T-helper 1 cell (primary cell): ENCODE measurements around the gene MTERF2.
"Not testable (repeated sequence)": the region's sequence is repeated elsewhere in the genome, so short reads cannot be mapped to it uniquely, and the experiment has no call there.

Experiments used
- DNase-seq, 5 donors: peaks; one replicate each; pipeline ENCODE4 v3.0.0-alpha.2; 2012 to 2020
- total RNA-seq, 4 donors: gene quantifications; one replicate each; lab custom pipeline; 2026; lab: John Stamatoyannopoulos, UW

Gene MTERF2
- 12.2 to 15.5 (median 13.2) reads per million in 4 donors for total RNA-seq

DNA sequence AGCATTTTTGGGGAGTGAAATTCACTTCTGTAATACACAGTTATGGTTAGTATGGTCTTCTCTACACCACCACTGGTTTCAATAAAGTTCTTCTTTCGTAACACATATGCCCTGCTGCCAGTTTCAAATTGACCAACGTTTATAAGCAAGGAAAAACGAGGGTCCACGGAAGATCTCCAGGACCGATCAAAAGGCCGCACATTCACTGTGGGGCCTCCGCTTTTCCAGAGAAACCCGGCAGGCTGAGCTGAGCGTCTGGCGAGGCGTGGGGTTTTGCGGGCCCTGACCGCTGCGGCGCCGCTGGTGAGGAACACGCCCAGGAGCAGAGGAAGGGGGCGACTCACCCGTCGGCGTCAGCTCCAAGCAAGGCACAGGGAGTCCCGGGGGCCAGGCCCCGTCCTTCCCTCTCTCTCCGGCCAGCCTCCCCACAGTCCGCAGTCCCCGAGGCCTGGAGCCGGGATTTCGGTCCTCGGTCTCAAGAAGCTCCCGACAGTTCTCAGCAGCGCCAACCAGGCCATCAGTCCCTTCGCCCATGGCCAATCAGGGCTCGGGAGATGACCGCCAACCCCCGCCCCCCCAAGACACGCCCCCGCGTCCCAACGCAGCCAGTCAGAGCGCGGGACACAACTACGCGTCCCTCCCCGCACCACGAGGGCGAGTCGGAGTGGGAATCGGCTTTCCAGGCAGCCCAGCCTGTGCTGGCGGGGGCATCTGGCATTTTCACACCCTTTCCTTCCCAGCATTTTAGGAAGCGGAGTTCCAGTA is at the start of gene MTERF2:
TSS of gene MTERF2 (minus strand) at position 522 of the 765 bp plus-strand sequence. CDS start 8,432 bp downstream, outside the sequence.
- DNase-seq, result peak; percentile 66 to 87 (median 75)

GRCh38 chr12:107035733-107036132 is 48.8 kb upstream of the MTERF2 start:
- DNase-seq, result no peak

DNA sequence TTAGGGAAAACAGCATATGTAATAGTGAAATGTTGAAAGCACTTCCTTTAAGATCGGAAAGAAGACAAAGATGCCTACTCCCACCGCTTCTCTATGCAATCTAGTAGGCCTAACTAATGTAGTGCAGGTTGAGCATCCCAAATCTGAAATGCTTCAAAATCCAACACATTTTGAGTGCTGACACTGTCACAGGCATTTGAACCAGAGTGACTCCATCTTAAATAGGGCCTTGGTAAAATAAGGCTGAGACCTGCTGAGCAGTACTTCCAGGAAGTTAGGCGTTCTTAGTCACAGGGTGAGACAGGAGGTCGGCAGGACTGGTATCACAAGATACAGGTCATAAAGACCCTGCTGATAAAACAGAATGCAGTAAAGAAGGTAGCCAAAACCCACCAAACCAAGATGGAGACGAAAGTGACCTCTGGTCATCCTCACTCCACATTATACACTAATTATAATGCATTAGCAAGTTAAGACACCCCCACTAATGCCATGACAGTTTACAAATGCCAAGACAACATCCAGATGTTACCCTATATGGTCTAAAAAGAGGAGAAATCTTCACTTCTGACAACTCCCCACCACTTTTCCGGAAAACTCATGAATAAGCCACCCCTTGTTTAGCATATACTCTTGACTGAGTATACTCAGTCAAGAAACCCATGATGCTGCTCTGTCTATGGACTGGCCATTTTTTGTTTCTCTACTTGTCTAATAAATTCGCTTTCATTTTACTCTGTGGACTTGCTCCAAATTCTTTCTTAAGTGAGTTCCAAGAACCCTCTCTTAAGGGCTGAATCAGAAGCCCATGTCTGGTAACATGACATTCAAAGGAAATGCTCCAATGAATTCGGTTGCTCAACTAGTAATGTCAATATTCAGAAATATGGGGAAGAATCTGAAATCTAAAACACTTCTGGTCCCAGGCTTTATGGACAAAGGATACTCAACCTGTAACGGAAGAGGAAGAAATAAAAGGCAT is 47.1 kb upstream of the MTERF2 start:
- DNase-seq, result no peak

- no peak for DNase-seq
These were observed 45.3 kb upstream of the MTERF2 start for GRCh38 chr12:107032266-107032665.

DNA sequence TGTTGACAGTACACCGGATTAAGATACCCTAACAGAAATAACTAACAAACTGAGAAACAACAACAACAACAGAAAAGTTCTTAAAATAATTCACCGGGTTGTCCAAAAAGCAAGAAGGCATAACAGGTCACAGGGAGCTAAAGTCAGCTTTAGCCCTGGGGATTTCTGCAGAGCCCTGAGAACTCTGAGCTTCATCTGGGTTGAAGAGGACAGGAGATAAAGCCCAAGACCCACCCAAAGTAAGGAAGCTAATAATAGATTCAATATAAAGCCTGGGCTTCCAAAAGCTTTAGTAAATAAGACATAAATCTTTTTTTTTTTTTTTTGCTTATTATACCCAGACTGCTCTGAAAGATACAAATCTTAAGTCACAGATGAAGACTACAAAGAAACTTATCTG is 44.1 kb upstream of the MTERF2 start:
- no peak for DNase-seq

- no peak for DNase-seq
These were observed 42.1 kb upstream of the MTERF2 start for GRCh38 chr12:107029081-107029480.

DNA sequence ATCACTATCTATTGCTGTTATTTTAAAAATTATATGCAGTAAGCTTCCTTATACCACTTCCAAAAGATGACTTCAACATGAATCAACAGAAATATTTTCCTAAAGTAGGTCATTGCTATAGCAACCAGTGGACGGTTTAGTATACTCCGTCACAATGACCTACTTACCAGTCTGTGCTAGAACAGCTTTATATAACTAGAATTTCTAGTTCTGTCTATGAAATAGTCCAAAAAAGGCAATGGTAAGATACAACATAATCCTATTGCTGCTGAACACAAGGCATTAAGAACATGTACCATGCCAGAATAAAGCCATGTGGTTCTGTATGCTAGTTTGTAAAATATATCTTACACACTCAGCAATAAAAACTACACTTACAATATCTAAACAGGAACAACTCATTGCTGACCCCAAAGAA is 40.7 kb upstream of the MTERF2 start:
- peak in 3 of 5 donors; percentile 6 to 54 (median 28) for DNase-seq

DNA sequence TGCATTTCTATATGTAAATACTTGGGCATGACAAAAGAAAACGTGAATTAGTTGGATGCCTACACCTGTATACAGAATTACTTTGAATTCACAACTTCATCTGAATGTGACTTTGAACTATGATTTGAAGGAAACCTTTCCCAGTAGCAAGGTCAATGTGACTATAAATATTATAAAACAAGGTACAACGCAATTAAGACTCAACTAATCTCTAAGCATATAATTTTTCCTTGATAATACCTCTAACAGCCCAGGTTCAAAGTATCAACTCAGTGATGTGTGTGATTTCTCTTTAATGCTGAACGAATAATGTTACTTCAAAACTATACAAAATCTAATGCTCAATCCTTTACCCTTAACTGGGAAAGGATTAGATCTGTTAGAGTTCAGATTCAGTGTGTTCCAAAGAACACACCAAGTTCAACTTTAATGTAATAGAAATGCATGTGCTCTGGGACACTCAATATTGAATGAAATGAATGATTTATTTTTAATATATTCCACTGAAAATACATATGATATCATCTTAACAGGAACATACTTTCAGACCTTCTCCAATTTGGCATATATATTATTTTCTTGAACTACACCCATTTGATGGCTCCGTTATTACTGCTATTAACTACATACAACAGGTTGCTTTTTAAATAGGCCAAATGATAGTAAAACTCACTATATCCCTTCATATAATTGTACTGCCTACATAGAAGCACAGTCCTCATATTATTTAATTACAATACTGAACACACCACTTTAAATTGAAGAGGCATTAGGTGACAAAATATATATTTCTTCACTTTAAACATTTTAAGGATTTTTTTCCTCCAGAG is 40.1 kb upstream of the MTERF2 start:
- no peak for DNase-seq

DNA sequence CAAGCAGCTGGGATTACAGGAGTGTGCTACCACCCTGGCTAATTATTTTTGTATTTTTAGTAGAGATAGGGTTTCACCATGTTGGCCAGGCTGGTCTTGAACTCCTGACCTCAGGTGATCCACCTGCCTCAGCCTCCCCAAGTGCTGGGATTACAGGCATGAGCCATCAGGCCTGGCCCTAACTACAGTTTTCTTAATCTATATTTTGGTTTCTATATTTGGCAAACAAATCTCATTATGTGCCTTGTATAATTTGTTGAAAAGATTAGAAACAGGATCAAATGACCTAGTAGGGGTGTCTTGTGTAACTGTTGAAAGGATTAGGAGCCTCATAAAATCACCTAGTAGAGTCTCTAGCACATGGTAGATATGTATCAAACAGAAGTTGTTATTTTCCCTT is 39.4 kb upstream of the MTERF2 start:
- not testable (repeated sequence) for DNase-seq

- no peak for DNase-seq
These were observed 38.7 kb upstream of the MTERF2 start for GRCh38 chr12:107025671-107026070.

GRCh38 chr12:107019546-107019945 is 32.6 kb upstream of the MTERF2 start:
- DNase-seq, result no peak

- no peak for DNase-seq
These were observed 30.1 kb upstream of the MTERF2 start for GRCh38 chr12:107017042-107017441.

GRCh38 chr12:107014055-107014454 is 27.1 kb upstream of the MTERF2 start:
- peak in 1 of 5 donors; percentile 13 for DNase-seq

DNA sequence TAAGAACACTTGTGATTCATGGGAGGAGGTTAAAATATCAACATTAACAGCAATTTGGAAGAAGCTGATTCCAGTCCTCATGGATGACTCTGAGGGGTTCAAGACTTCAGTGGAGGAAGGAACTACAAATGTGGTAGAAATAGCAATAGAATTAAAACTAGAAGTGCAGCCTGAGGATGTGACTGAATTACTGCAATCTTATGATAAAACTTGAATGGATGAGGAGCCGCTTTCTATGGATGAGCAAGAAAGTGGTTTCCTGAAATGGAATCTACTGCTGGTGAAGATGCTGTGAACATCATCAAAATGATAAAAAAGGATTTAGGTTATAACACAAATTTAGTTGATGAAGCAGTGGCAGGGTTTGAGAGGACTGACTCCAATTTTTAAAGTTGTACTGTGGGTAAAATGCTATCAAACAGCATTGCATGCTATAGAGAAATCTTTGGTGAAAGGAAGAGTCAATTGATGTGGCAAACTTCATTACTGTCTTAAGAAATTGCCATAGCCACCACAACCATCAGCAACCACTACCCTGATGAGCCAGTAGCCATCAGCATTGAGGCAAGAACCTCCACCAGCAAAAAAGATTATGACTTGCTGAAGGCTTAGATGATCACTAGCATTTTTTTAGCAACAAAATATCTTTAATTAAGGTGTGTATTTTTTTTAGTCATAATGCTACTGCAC is 25.9 kb upstream of the MTERF2 start:
- DNase-seq, result no peak

- DNase-seq, result no peak
These were observed 24.6 kb upstream of the MTERF2 start for GRCh38 chr12:107011519-107011918.

- DNase-seq, result no peak
These were observed 20.5 kb upstream of the MTERF2 start for GRCh38 chr12:107007411-107007810.

DNA sequence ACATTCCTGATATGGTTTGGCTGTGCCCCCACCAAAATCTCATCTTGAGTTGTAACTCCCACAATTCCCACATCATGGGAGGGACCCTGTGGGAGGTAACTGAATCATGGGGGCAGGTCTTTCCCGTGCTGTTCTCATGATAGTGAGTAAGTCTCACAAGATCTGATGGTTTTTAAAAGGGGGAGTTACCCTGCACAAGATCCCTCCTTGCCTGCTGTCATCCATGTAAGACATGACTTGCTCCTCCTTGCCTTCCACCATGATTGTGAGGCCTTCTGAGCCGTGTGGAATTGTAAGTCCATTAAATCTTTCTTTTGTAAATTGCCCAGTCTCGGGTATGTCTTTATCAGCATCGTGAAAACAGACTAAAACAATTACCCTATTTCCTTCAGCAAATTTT is 15.7 kb upstream of the MTERF2 start:
- DNase-seq, result not testable (repeated sequence)

GRCh38 chr12:106999446-106999845 is 12.5 kb upstream of the MTERF2 start:
- DNase-seq, result no peak

GRCh38 chr12:106997916-106998315 is 11.0 kb upstream of the MTERF2 start:
- DNase-seq, result no peak

GRCh38 chr12:106996102-106996501 is 9.2 kb upstream of the MTERF2 start:
- not testable (repeated sequence) for DNase-seq

DNA sequence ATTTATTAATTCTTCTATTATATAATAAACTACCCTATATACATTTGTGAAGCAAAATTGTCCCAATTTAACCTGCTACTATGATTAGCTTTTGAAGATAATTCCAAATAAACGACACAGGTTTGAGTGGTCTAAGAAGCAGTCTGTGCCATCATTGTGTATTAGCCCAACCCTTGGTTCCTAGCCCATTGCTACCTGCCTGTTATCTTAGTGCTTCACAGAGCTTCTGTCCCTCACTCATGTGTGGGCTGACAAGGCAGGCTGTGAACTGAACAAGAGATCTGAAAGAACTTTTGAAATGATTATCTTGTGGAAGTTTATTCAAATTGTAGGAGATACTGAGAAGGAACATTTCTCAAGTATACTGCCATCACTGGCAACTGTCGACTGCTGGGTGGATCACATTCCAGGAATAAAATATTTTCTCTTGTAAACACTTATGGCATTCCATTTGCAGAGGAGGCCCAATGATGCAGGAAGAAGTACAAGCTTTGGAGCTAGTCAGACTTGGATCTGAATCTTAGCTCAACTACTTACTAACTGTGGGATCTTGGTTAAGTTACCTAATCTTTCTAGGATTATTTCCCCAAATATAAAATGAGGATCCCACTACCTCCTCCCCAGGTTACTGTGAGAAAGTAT is 7.8 kb upstream of the MTERF2 start:
- no peak for DNase-seq
